ENCODE results near the gene PGM1.

Gene PGM1

GRCh38 chr1:63593303-63593885 lies at the start of gene PGM1:
Gene PGM1 (plus strand): TSS chr1:63593411. CDS start chr1:63593489, 78 bp downstream.
- Histone ChIP-seq H3K9ac (ENCODE audit: low read depth in 1 of 2, low read length in 2 of 2) (peak within 1 kb of the TSS; percentile 96 to 97), H3K27ac (ENCODE audit: low read depth in 2 of 2, low read length in 2 of 2) (peak within 1 kb of the TSS; percentile 97), H3K27me3 (ENCODE audit: control insufficient read depth in 2 of 2, insufficient read depth in 2 of 2, low read length in 2 of 2) (no peaks in the 10 kb centered on the region), H3K4me1 (ENCODE audit: control insufficient read depth in 2 of 2, insufficient read depth in 2 of 2, low read length in 2 of 2) (peaks cover 9 to 12% of the 10 kb centered on the region in 2 donors), H3K36me3 (ENCODE audit: control insufficient read depth in 2 of 2, insufficient read depth in 2 of 2, low read length in 2 of 2) (no peaks in the 10 kb centered on the region), H3K4me3 (ENCODE audit: low read length in 2 of 2) (peak within 1 kb of the TSS; percentile 89 to 98), H3K9me3 (ENCODE audit: control insufficient read depth in 2 of 2, low read length in 2 of 2) (no peaks in the 10 kb centered on the region)

GRCh38 chr1:63545780-63546179 lies 47.4 kb upstream of the PGM1 start:
- Histone ChIP-seq H3K27ac (ENCODE audit: low read depth in 2 of 2, low read length in 2 of 2) (no peak overlapping the region), H3K9me3 (ENCODE audit: control insufficient read depth in 2 of 2, low read length in 2 of 2) (no peaks in the 10 kb centered on the region), H3K9ac (ENCODE audit: low read depth in 1 of 2, low read length in 2 of 2) (no peak overlapping the region), H3K27me3 (ENCODE audit: control insufficient read depth in 2 of 2, insufficient read depth in 2 of 2, low read length in 2 of 2) (no peaks in the 10 kb centered on the region), H3K4me1 (ENCODE audit: control insufficient read depth in 2 of 2, insufficient read depth in 2 of 2, low read length in 2 of 2) (no peaks in the 10 kb centered on the region), H3K36me3 (ENCODE audit: control insufficient read depth in 2 of 2, insufficient read depth in 2 of 2, low read length in 2 of 2) (peaks cover 3 to 6% of the 10 kb centered on the region in 2 donors), H3K4me3 (ENCODE audit: low read length in 2 of 2) (no peak overlapping the region)

- Histone ChIP-seq H3K36me3 (ENCODE audit: control insufficient read depth in 2 of 2, insufficient read depth in 2 of 2, low read length in 2 of 2) (peaks cover 3 to 6% of the 10 kb centered on the region in 2 donors), H3K9ac (ENCODE audit: low read depth in 1 of 2, low read length in 2 of 2) (no peak overlapping the region), H3K4me3 (ENCODE audit: low read length in 2 of 2) (no peak overlapping the region), H3K9me3 (ENCODE audit: control insufficient read depth in 2 of 2, low read length in 2 of 2) (no peaks in the 10 kb centered on the region), H3K27ac (ENCODE audit: low read depth in 2 of 2, low read length in 2 of 2) (no peak overlapping the region), H3K4me1 (ENCODE audit: control insufficient read depth in 2 of 2, insufficient read depth in 2 of 2, low read length in 2 of 2) (no peaks in the 10 kb centered on the region), H3K27me3 (ENCODE audit: control insufficient read depth in 2 of 2, insufficient read depth in 2 of 2, low read length in 2 of 2) (no peaks in the 10 kb centered on the region)
Measured at GRCh38 chr1:63547621-63548294, 45.5 kb upstream of the PGM1 start.

GRCh38 chr1:63548303-63548702 lies 44.9 kb upstream of the PGM1 start:
- no peak overlapping the region for H3K9ac ChIP-seq (ENCODE audit: low read depth in 1 of 2, low read length in 2 of 2)
- no peaks in the 10 kb centered on the region for H3K4me1 ChIP-seq (ENCODE audit: control insufficient read depth in 2 of 2, insufficient read depth in 2 of 2, low read length in 2 of 2)
- no peaks in the 10 kb centered on the region for H3K27me3 ChIP-seq (ENCODE audit: control insufficient read depth in 2 of 2, insufficient read depth in 2 of 2, low read length in 2 of 2)
- no peak overlapping the region for H3K27ac ChIP-seq (ENCODE audit: low read depth in 2 of 2, low read length in 2 of 2)
- no peak overlapping the region for H3K4me3 ChIP-seq (ENCODE audit: low read length in 2 of 2)
- H3K9me3 ChIP-seq (ENCODE audit: control insufficient read depth in 2 of 2, low read length in 2 of 2) = no peaks in the 10 kb centered on the region
- H3K36me3 ChIP-seq (ENCODE audit: control insufficient read depth in 2 of 2, insufficient read depth in 2 of 2, low read length in 2 of 2) = peaks cover 3 to 6% of the 10 kb centered on the region in 2 donors

GRCh38 chr1:63548877-63549276 lies 44.3 kb upstream of the PGM1 start:
- Histone ChIP-seq H3K27me3 (ENCODE audit: control insufficient read depth in 2 of 2, insufficient read depth in 2 of 2, low read length in 2 of 2) (no peaks in the 10 kb centered on the region), H3K9me3 (ENCODE audit: control insufficient read depth in 2 of 2, low read length in 2 of 2) (no peaks in the 10 kb centered on the region), H3K4me3 (ENCODE audit: low read length in 2 of 2) (no peak overlapping the region), H3K36me3 (ENCODE audit: control insufficient read depth in 2 of 2, insufficient read depth in 2 of 2, low read length in 2 of 2) (peaks cover 3 to 6% of the 10 kb centered on the region in 2 donors), H3K9ac (ENCODE audit: low read depth in 1 of 2, low read length in 2 of 2) (no peak overlapping the region), H3K27ac (ENCODE audit: low read depth in 2 of 2, low read length in 2 of 2) (no peak overlapping the region), H3K4me1 (ENCODE audit: control insufficient read depth in 2 of 2, insufficient read depth in 2 of 2, low read length in 2 of 2) (no peaks in the 10 kb centered on the region)

- no peaks in the 10 kb centered on the region for H3K9me3 ChIP-seq (ENCODE audit: control insufficient read depth in 2 of 2, low read length in 2 of 2)
- no peak overlapping the region for H3K4me3 ChIP-seq (ENCODE audit: low read length in 2 of 2)
- no peak overlapping the region for H3K27ac ChIP-seq (ENCODE audit: low read depth in 2 of 2, low read length in 2 of 2)
- no peak overlapping the region for H3K9ac ChIP-seq (ENCODE audit: low read depth in 1 of 2, low read length in 2 of 2)
- no peaks in the 10 kb centered on the region for H3K27me3 ChIP-seq (ENCODE audit: control insufficient read depth in 2 of 2, insufficient read depth in 2 of 2, low read length in 2 of 2)
- H3K36me3 ChIP-seq (ENCODE audit: control insufficient read depth in 2 of 2, insufficient read depth in 2 of 2, low read length in 2 of 2) = no peaks in the 10 kb centered on the region
- no peaks in the 10 kb centered on the region for H3K4me1 ChIP-seq (ENCODE audit: control insufficient read depth in 2 of 2, insufficient read depth in 2 of 2, low read length in 2 of 2)
Measured at GRCh38 chr1:63555480-63555879, 37.7 kb upstream of the PGM1 start.

- Histone ChIP-seq H3K4me1 (ENCODE audit: control insufficient read depth in 2 of 2, insufficient read depth in 2 of 2, low read length in 2 of 2) (no peaks in the 10 kb centered on the region), H3K9me3 (ENCODE audit: control insufficient read depth in 2 of 2, low read length in 2 of 2) (no peaks in the 10 kb centered on the region), H3K9ac (ENCODE audit: low read depth in 1 of 2, low read length in 2 of 2) (no peak overlapping the region), H3K27me3 (ENCODE audit: control insufficient read depth in 2 of 2, insufficient read depth in 2 of 2, low read length in 2 of 2) (no peaks in the 10 kb centered on the region), H3K4me3 (ENCODE audit: low read length in 2 of 2) (no peak overlapping the region), H3K27ac (ENCODE audit: low read depth in 2 of 2, low read length in 2 of 2) (no peak overlapping the region), H3K36me3 (ENCODE audit: control insufficient read depth in 2 of 2, insufficient read depth in 2 of 2, low read length in 2 of 2) (no peaks in the 10 kb centered on the region)
Measured at GRCh38 chr1:63557365-63557987, 35.7 kb upstream of the PGM1 start.

GRCh38 chr1:63559357-63559756 lies 33.9 kb upstream of the PGM1 start:
- Histone ChIP-seq H3K4me3 (ENCODE audit: low read length in 2 of 2) (no peak overlapping the region), H3K27me3 (ENCODE audit: control insufficient read depth in 2 of 2, insufficient read depth in 2 of 2, low read length in 2 of 2) (no peaks in the 10 kb centered on the region), H3K9ac (ENCODE audit: low read depth in 1 of 2, low read length in 2 of 2) (no peak overlapping the region), H3K36me3 (ENCODE audit: control insufficient read depth in 2 of 2, insufficient read depth in 2 of 2, low read length in 2 of 2) (no peaks in the 10 kb centered on the region), H3K4me1 (ENCODE audit: control insufficient read depth in 2 of 2, insufficient read depth in 2 of 2, low read length in 2 of 2) (no peaks in the 10 kb centered on the region), H3K27ac (ENCODE audit: low read depth in 2 of 2, low read length in 2 of 2) (no peak overlapping the region), H3K9me3 (ENCODE audit: control insufficient read depth in 2 of 2, low read length in 2 of 2) (no peaks in the 10 kb centered on the region)

GRCh38 chr1:63563745-63564144 lies 29.5 kb upstream of the PGM1 start:
- H3K27me3 ChIP-seq (ENCODE audit: control insufficient read depth in 2 of 2, insufficient read depth in 2 of 2, low read length in 2 of 2) = no peaks in the 10 kb centered on the region
- H3K9ac ChIP-seq (ENCODE audit: low read depth in 1 of 2, low read length in 2 of 2) = no peak overlapping the region
- no peaks in the 10 kb centered on the region for H3K9me3 ChIP-seq (ENCODE audit: control insufficient read depth in 2 of 2, low read length in 2 of 2)
- no peak overlapping the region for H3K4me3 ChIP-seq (ENCODE audit: low read length in 2 of 2)
- no peaks in the 10 kb centered on the region for H3K4me1 ChIP-seq (ENCODE audit: control insufficient read depth in 2 of 2, insufficient read depth in 2 of 2, low read length in 2 of 2)
- no peaks in the 10 kb centered on the region for H3K36me3 ChIP-seq (ENCODE audit: control insufficient read depth in 2 of 2, insufficient read depth in 2 of 2, low read length in 2 of 2)
- no peak overlapping the region for H3K27ac ChIP-seq (ENCODE audit: low read depth in 2 of 2, low read length in 2 of 2)

- Histone ChIP-seq H3K4me3 (ENCODE audit: low read length in 2 of 2) (no peak overlapping the region), H3K27ac (ENCODE audit: low read depth in 2 of 2, low read length in 2 of 2) (no peak overlapping the region), H3K27me3 (ENCODE audit: control insufficient read depth in 2 of 2, insufficient read depth in 2 of 2, low read length in 2 of 2) (no peaks in the 10 kb centered on the region), H3K9me3 (ENCODE audit: control insufficient read depth in 2 of 2, low read length in 2 of 2) (no peaks in the 10 kb centered on the region), H3K36me3 (ENCODE audit: control insufficient read depth in 2 of 2, insufficient read depth in 2 of 2, low read length in 2 of 2) (no peaks in the 10 kb centered on the region), H3K4me1 (ENCODE audit: control insufficient read depth in 2 of 2, insufficient read depth in 2 of 2, low read length in 2 of 2) (no peaks in the 10 kb centered on the region), H3K9ac (ENCODE audit: low read depth in 1 of 2, low read length in 2 of 2) (no peak overlapping the region)
Measured at GRCh38 chr1:63569068-63569467, 24.1 kb upstream of the PGM1 start.

All from mucosa of rectum (tissue), 2 donors.